Activated B cell treated with CpG ODN at 0.5 μM for 24 hours (primary cell): ENCODE data around the gene MTRFR. TPM values are rescaled to one million over a fixed set of nuclear protein-coding genes. Genes with fewer than 3 reads are reported as not detected.

Experiments
- ATAC-seq: fragments of 200-7000 bp; cut with Tn5 transposase; one replicate; pipeline ENCODE4 v1.10.0; 2021; ENCODE audit warnings: low read depth, mild to moderate bottlenecking, moderate library complexity
- CTCF ChIA-PET: fragments of 350-600 bp; sonication (Branson Sonifier 250); formaldehyde crosslinking; loops from one replicate; lab custom pipeline; 2021; ENCODE audit warnings: antibody characterized with exemption; lab: Charles Lee
- POLR2A ChIA-PET: fragments of 350-600 bp; sonication (Branson Sonifier 250); formaldehyde crosslinking; loops from one replicate; lab custom pipeline; 2021; ENCODE audit warnings: antibody characterized with exemption; lab: Charles Lee
- DNase-seq: peaks from one replicate; pipeline ENCODE4 v3.0.0; 2022
- H3K27ac Mint-ChIP-seq: one replicate; pipeline ENCODE4 v1.8.0; 2020; ENCODE audit warnings: mixed read lengths
- H3K27me3 Mint-ChIP-seq: one replicate; pipeline ENCODE4 v1.8.0; 2021; ENCODE audit warnings: mixed read lengths
- H3K36me3 Mint-ChIP-seq: one replicate; pipeline ENCODE4 v1.8.0; 2021; ENCODE audit warnings: low read depth, mixed read lengths
- H3K4me1 Mint-ChIP-seq: one replicate; pipeline ENCODE4 v1.8.0; 2021; ENCODE audit warnings: mixed read lengths
- H3K4me3 Mint-ChIP-seq: one replicate; pipeline ENCODE4 v1.8.0; 2020; ENCODE audit warnings: mild to moderate bottlenecking, mixed read lengths
- H3K9me3 Mint-ChIP-seq: one replicate; pipeline ENCODE4 v1.8.0; 2020; ENCODE audit warnings: mixed read lengths
- CTCF ChIP-seq: fragments of 200-600 bp; IDR thresholded peaks from one replicate; pipeline ENCODE4 v1.8.0; 2022; ENCODE audit warnings: antibody characterized with exemption, mild to moderate bottlenecking
- intact Hi-C: fragments of 100-400 bp; cut with micrococcal nuclease; formaldehyde crosslinking; loops from one replicate; pipeline ENCODE4 v1.15.1; 2024
- total RNA-seq: library from RNA; stranded (reverse); gene quantifications from 2 replicates; pipeline ENCODE4 v1.2.3, GENCODE V29; 2022

Gene MTRFR
- total RNA-seq, 1 donor from 2014 or later, result 23.6 TPM

GRCh38 chr12:123265851-123266678, 32.8 kb downstream of the MTRFR start:
- DNase-seq, result no peak
- ChIA-PET CTCF (no interaction called here), POLR2A (interaction anchor here (1.6 kb wide), 1 partner anchor 33 kb away, joined by 5 read pairs; the partner anchor contains the start of genes MPHOSPH9 and MTRFR)
- H3K36me3 Mint-ChIP-seq, result peaks cover 6% of the 10 kb centered on the region
- H3K9me3 Mint-ChIP-seq, result no peaks in the 10 kb centered on the region
- H3K4me3 Mint-ChIP-seq, result no peak overlapping the region
- H3K4me1 Mint-ChIP-seq, result peaks cover 27% of the 10 kb centered on the region
- H3K27ac Mint-ChIP-seq, result no peak overlapping the region
- intact Hi-C loops, result no loop called here
- no peak for ATAC-seq
- no peaks in the 10 kb centered on the region for H3K27me3 Mint-ChIP-seq
- no peak for TF ChIP-seq CTCF

- peaks cover 3% of the 10 kb centered on the region for H3K36me3 Mint-ChIP-seq
- no peak for TF ChIP-seq CTCF
- CTCF ChIA-PET, result no interaction called here
- intact Hi-C loops, result no loop called here
- ATAC-seq, result no peak
- H3K9me3 Mint-ChIP-seq, result no peaks in the 10 kb centered on the region
- DNase-seq, result no peak
- no peak overlapping the region for H3K27ac Mint-ChIP-seq
- H3K4me1 Mint-ChIP-seq, result peaks cover 27% of the 10 kb centered on the region
- POLR2A ChIA-PET, result interaction anchor here (0.6 kb wide), 1 partner anchor 365 kb away, joined by 6 read pairs; no protein-coding TSS in a partner anchor
- H3K4me3 Mint-ChIP-seq, result no peak overlapping the region
- no peaks in the 10 kb centered on the region for H3K27me3 Mint-ChIP-seq
These were observed 33.5 kb downstream of the MTRFR start for GRCh38 chr12:123266679-123267277.

GRCh38 chr12:123267335-123267920, 34.2 kb downstream of the MTRFR start:
- ChIA-PET CTCF (interaction anchor here (1.2 kb wide), 1 partner anchor 30 kb away, joined by 3 read pairs; no protein-coding TSS in a partner anchor), POLR2A (interaction anchor here (0.6 kb wide), 1 partner anchor 364 kb away, joined by 6 read pairs; no protein-coding TSS in a partner anchor)
- Mint-ChIP-seq H3K27ac (no peak overlapping the region), H3K4me1 (peaks cover 31% of the 10 kb centered on the region), H3K27me3 (no peaks in the 10 kb centered on the region), H3K9me3 (no peaks in the 10 kb centered on the region), H3K36me3 (peaks cover 3% of the 10 kb centered on the region), H3K4me3 (no peak overlapping the region)
- intact Hi-C loops, result no loop called here
- TF ChIP-seq CTCF, result no peak
- ATAC-seq (no peak), DNase-seq (no peak)

GRCh38 chr12:123267991-123268843, 35.0 kb downstream of the MTRFR start:
- TF ChIP-seq CTCF, result no peak
- DNase-seq (no peak), ATAC-seq (no peak)
- peaks cover 3% of the 10 kb centered on the region for H3K36me3 Mint-ChIP-seq
- CTCF ChIA-PET, result interaction anchor here (1.2 to 1.3 kb wide), 2 partner anchors 30 to 352 kb away, joined by 3 to 4 read pairs; no protein-coding TSS in a partner anchor
- POLR2A ChIA-PET, result interaction anchor here (0.8 to 0.9 kb wide), 2 partner anchors 30 to 209 kb away, joined by 3 to 4 read pairs; no protein-coding TSS in a partner anchor
- H3K9me3 Mint-ChIP-seq, result no peaks in the 10 kb centered on the region
- H3K4me3 Mint-ChIP-seq, result peak overlapping the region; percentile 70
- peaks cover 31% of the 10 kb centered on the region for H3K4me1 Mint-ChIP-seq
- no peak overlapping the region for H3K27ac Mint-ChIP-seq
- no peaks in the 10 kb centered on the region for H3K27me3 Mint-ChIP-seq
- intact Hi-C loops, result loop anchor here (2.0 kb wide), 1 partner anchor 97 kb away; the partner anchor contains the start of gene SBNO1
